HG03095 (cell line): ENCODE results near the gene KCNMA1.
"Not testable (repeated sequence)": the region's sequence is repeated elsewhere in the genome, so short reads cannot be mapped to it uniquely, and the experiment has no call there.

ENCODE experiments used
- ATAC-seq: cut with Tn5 transposase; IDR thresholded peaks from one replicate; pipeline ENCODE4 v1.9.1; 2021; ENCODE audit warnings: moderate library complexity; ENCODE audit not compliant: unreplicated experiment

The KCNMA1 gene

GRCh38 chr10:77405771-77406241 is 231.8 kb downstream of the KCNMA1 start:
- ATAC-seq: no peak

GRCh38 chr10:77404810-77405209 is 232.8 kb downstream of the KCNMA1 start:
- no peak for ATAC-seq

GRCh38 chr10:77403761-77404160 is 233.8 kb downstream of the KCNMA1 start:
- ATAC-seq: no peak

GRCh38 chr10:77401683-77402082 is 235.9 kb downstream of the KCNMA1 start:
- ATAC-seq: no peak

GRCh38 chr10:77400033-77400432 is 237.6 kb downstream of the KCNMA1 start:
- ATAC-seq: no peak

GRCh38 chr10:77398986-77399755 is 238.4 kb downstream of the KCNMA1 start:
- no peak for ATAC-seq

GRCh38 chr10:77398558-77398957 is 239.1 kb downstream of the KCNMA1 start:
- ATAC-seq: no peak

- no peak for ATAC-seq
Observed at GRCh38 chr10:77397103-77397502, 240.5 kb downstream of the KCNMA1 start.

GRCh38 chr10:77396290-77396689 is 241.3 kb downstream of the KCNMA1 start:
- no peak for ATAC-seq

- ATAC-seq: no peak
Observed at GRCh38 chr10:77393821-77394501, 243.6 kb downstream of the KCNMA1 start.

- ATAC-seq: no peak
Observed at GRCh38 chr10:77393411-77393810, 244.2 kb downstream of the KCNMA1 start.

- ATAC-seq: no peak
Observed at GRCh38 chr10:77392851-77393250, 244.8 kb downstream of the KCNMA1 start.

- ATAC-seq: no peak
Observed at GRCh38 chr10:77392236-77392721, 245.3 kb downstream of the KCNMA1 start.

- no peak for ATAC-seq
Observed at GRCh38 chr10:77391605-77392235, 245.9 kb downstream of the KCNMA1 start.

- ATAC-seq: no peak
Observed at GRCh38 chr10:77390481-77390891, 247.1 kb downstream of the KCNMA1 start.

GRCh38 chr10:77388571-77389100 is 249.0 kb downstream of the KCNMA1 start:
- ATAC-seq: no peak

- not testable (repeated sequence) for ATAC-seq
Observed at GRCh38 chr10:77387701-77388100, 249.9 kb downstream of the KCNMA1 start.

GRCh38 chr10:77387247-77387646 is 250.4 kb downstream of the KCNMA1 start:
- ATAC-seq: no peak

- ATAC-seq: no peak
Observed at GRCh38 chr10:77386838-77387237, 250.8 kb downstream of the KCNMA1 start.

- ATAC-seq: no peak
Observed at GRCh38 chr10:77386365-77386764, 251.2 kb downstream of the KCNMA1 start.

GRCh38 chr10:77385315-77385714 is 252.3 kb downstream of the KCNMA1 start:
- ATAC-seq: no peak
